ENCODE results near the gene PTPN4. TPM values are rescaled to one million over a fixed set of nuclear protein-coding genes. Genes with fewer than 3 reads are reported as not detected.
"Not testable (repeated sequence)": the region's sequence is repeated elsewhere in the genome, so short reads cannot be mapped to it uniquely, and the experiment has no call there.

The PTPN4 gene
- total and polyA plus RNA-seq, 11 donors = 3.6 to 49.0 (median 43.0) TPM

DNA sequence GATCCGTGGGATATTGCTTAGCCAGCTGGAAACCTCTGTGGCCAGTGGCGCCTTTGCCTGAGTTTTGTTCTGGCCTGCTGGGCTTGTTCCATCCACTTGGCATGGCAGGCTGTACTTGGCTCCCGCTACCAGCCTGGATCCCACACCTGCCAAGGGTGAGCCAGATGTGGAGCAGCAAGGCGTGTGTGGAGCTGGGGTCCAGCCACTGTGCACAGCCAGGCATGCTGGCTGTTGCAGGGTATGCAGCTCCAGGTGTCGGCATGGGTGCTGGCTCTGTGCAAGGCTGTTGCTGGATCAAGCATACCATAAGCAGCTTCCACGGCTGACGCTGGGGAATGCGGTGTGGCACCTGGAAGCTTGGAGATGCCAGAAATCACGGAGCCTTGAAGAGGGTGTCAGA, 34.5 kb downstream of the PTPN4 start:
- peaks cover 0 to 41% (median 24%) of the 10 kb centered on the region in 12 donors for H3K9me3 ChIP-seq
- WGBS, 4 donors = 82 to 95% (median 86%) methylated on average over 2 to 9 of the region's 9 CpGs
- intact Hi-C loops (cut with DNase I) = no loop called here
- peaks cover 0 to 26% (median 0%) of the 10 kb centered on the region in 12 donors for H3K4me1 ChIP-seq
- TF ChIP-seq, protein P1, sequence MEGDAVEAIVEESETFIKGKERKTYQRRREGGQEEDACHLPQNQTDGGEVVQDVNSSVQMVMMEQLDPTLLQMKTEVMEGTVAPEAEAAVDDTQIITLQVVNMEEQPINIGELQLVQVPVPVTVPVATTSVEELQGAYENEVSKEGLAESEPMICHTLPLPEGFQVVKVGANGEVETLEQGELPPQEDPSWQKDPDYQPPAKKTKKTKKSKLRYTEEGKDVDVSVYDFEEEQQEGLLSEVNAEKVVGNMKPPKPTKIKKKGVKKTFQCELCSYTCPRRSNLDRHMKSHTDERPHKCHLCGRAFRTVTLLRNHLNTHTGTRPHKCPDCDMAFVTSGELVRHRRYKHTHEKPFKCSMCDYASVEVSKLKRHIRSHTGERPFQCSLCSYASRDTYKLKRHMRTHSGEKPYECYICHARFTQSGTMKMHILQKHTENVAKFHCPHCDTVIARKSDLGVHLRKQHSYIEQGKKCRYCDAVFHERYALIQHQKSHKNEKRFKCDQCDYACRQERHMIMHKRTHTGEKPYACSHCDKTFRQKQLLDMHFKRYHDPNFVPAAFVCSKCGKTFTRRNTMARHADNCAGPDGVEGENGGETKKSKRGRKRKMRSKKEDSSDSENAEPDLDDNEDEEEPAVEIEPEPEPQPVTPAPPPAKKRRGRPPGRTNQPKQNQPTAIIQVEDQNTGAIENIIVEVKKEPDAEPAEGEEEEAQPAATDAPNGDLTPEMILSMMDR (IDR thresholded peaks at IDR 0.05) = no peak
- no peak for TF ChIP-seq POLR2A (IDR thresholded peaks at IDR 0.05)
- H3K4me3 ChIP-seq = no peak overlapping the region
- peaks cover 0 to 8% (median 0%) of the 10 kb centered on the region in 9 donors for H3K36me3 ChIP-seq
- peak; percentile 55 to 71 (median 65) for ATAC-seq
- no peak overlapping the region for H3K27ac ChIP-seq
- no peaks in the 10 kb centered on the region for H3K27me3 ChIP-seq
- DNase-seq = peak in 3 of 5 donors; percentile 43 to 58 (median 57)

DNA sequence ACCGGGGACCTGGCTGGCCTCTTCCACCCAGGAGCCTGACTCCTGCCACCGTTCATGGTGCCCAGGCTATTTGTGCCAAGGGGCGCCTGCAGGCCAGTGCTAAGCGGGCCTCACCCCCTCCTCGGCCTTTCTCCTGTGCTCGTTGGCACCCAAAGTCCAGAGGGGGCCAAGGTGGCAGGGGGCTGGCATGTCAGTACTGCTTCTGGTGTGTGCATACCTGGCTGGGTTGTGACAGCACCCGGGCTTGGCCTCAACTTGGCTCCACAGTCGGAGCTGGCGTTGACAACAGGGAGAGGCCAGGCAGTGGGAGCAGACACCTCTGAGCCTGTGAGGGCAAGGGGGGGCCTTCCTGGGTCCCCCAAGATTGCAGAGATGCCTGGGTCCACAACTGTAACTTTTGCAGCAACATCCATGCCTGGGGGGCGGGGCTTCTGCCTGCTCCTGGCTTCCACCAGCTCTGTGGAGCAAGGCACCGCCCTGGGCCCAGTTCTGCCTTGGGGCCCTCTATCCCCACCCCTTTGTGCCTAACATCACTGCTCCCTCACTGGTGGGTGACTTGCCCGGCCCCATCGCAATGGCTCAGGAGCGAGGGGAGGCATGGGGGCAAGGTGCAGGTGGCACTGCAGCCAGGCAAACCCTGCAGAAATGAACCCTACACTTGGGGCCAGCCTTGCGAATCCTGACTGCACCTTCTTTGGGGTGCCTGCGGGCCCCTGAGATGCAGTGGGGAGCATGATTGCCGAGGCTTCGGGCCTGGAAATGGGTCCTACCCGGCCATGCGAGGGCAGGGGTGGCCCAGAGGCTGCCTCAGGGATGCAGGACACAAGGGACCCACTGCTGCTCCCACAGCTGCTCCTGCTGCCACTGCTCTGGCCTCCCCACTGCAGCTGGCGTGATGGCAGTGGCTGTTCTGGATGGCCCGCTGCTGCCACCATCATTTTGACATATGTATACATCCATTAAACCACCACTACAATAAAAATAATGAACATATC, 35.9 kb downstream of the PTPN4 start:
- intact Hi-C loops (cut with DNase I) = loop anchor here in 1 of 10 donors (5.0 kb wide), 1 partner anchor 33 kb away; no protein-coding TSS in a partner anchor
- no peak overlapping the region for H3K4me3 ChIP-seq
- no peaks in the 10 kb centered on the region for H3K27me3 ChIP-seq
- peaks cover 0 to 36% (median 3%) of the 10 kb centered on the region in 12 donors for H3K4me1 ChIP-seq
- TF ChIP-seq, protein P1 (IDR thresholded peaks at IDR 0.05) = no peak
- no peak for TF ChIP-seq POLR2A (IDR thresholded peaks at IDR 0.05)
- 86 to 95% (median 94%) methylated on average over 11 to 22 of the region's 22 CpGs for WGBS, 4 donors
- ATAC-seq (peak in 3 of 4 donors; percentile 24 to 46 (median 41)), DNase-seq (peak in 1 of 5 donors; percentile 47)
- H3K9me3 ChIP-seq = peaks cover 0 to 28% (median 16%) of the 10 kb centered on the region in 12 donors
- no peak overlapping the region for H3K27ac ChIP-seq
- peaks cover 0 to 5% (median 0%) of the 10 kb centered on the region in 9 donors for H3K36me3 ChIP-seq

- intact Hi-C loops (cut with DNase I) = loop anchor here in 1 of 10 donors (5.0 kb wide), 1 partner anchor 38 kb away; no protein-coding TSS in a partner anchor
- Histone ChIP-seq H3K9me3 (peaks cover 0 to 6% (median 0%) of the 10 kb centered on the region in 12 donors), H3K4me3 (no peak overlapping the region), H3K36me3 (no peaks in the 10 kb centered on the region), H3K27ac (peak overlapping the region in 1 of 12 donors; percentile 25), H3K4me1 (peaks cover 0 to 22% (median 3%) of the 10 kb centered on the region in 12 donors), H3K27me3 (no peaks in the 10 kb centered on the region)
- ATAC-seq (no peak), DNase-seq (no peak)
- TF ChIP-seq POLR2A (IDR thresholded peaks at IDR 0.05) = no peak
- TF ChIP-seq, protein P1 (IDR thresholded peaks at IDR 0.05) = no peak
- 78 to 86% (median 83%) methylated on average over 1 of the region's 1 CpG for WGBS, 4 donors
Observed at GRCh38 chr2:119800376-119800902, 40.7 kb downstream of the PTPN4 start.

- Histone ChIP-seq H3K4me1 (peaks cover 0 to 22% (median 3%) of the 10 kb centered on the region in 12 donors), H3K36me3 (no peaks in the 10 kb centered on the region), H3K27me3 (no peaks in the 10 kb centered on the region), H3K4me3 (no peak overlapping the region), H3K9me3 (peaks cover 0 to 11% (median 0%) of the 10 kb centered on the region in 12 donors), H3K27ac (peak overlapping the region in 1 of 12 donors; percentile 25)
- TF ChIP-seq, protein P1 (IDR thresholded peaks at IDR 0.05) = no peak
- TF ChIP-seq POLR2A (IDR thresholded peaks at IDR 0.05) = no peak
- 73 to 81% (median 76%) methylated on average over 7 of the region's 7 CpGs for WGBS, 4 donors
- DNase-seq (no peak), ATAC-seq (peak in 2 of 4 donors; percentile 41 to 57)
- intact Hi-C loops (cut with DNase I) = loop anchor here in 1 of 10 donors (5.0 kb wide), 1 partner anchor 39 kb away; no protein-coding TSS in a partner anchor
Observed at GRCh38 chr2:119801040-119801439, 41.3 kb downstream of the PTPN4 start.

DNA sequence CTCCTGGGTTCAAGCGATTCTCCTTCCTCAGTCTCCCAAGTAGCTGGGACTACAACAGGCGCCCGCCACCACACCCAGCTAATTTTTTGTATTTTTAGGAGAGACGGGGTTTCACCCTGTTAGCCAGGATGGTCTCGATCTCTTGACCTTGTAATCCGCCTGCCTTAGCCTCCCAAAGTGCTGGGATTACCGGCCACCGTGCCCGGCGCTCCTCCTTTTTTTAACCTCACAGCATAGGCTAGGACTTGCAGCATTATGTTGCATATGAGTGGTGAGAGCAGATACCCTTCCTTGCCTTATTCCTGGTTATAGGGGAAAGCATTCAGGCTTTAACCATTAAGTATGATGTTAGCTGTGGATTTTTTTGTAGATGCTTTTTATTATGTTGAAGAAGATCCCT, 42.3 kb downstream of the PTPN4 start:
- not testable (repeated sequence) for ATAC-seq, H3K27me3 ChIP-seq, H3K27ac ChIP-seq, H3K36me3 ChIP-seq, H3K4me3 ChIP-seq, DNase-seq
- Histone ChIP-seq H3K9me3 (peaks cover 0 to 11% (median 0%) of the 10 kb centered on the region in 12 donors), H3K4me1 (peaks cover 0 to 22% (median 3%) of the 10 kb centered on the region in 12 donors)
- intact Hi-C loops (cut with DNase I) = loop anchor here in 1 of 10 donors (5.0 kb wide), 1 partner anchor 40 kb away; no protein-coding TSS in a partner anchor
- WGBS, 4 donors = 88 to 94% (median 90%) methylated on average over 10 of the region's 10 CpGs
